Esophagus squamous epithelium (tissue), 5 donors: Measurements from ENCODE around the gene IRF2. TPM values are rescaled to one million over a fixed set of nuclear protein-coding genes. Genes with fewer than 3 reads are reported as not detected.

Experiments used
- DNase-seq: peaks from one replicate; lab custom pipeline; 2025; lab: John Stamatoyannopoulos, UW
- H3K27ac ChIP-seq, 4 donors: fragments of 200-600 bp; sonication (generic); one replicate each; pipeline ENCODE4 v1.5.1; 2016 to 2019; ENCODE audit warnings: mild to moderate bottlenecking in 1 of 4
- H3K27me3 ChIP-seq, 4 donors: fragments of 200-600 bp; sonication (generic); 1 replicate in 3 of 4; 2 replicates in 1 of 4; pipeline versions ENCODE4 v1.5.1 to v1.6.0; 2017 to 2021; ENCODE audit warnings: antibody characterized with exemption in 1 of 4
- H3K36me3 ChIP-seq, 3 donors: fragments of 200-600 bp; sonication (generic); one replicate each; pipeline ENCODE4 v1.5.1; 2016 to 2019
- H3K4me1 ChIP-seq, 3 donors: fragments of 200-600 bp; sonication (generic); one replicate each; pipeline ENCODE4 v1.5.1; 2017 to 2019
- H3K4me3 ChIP-seq, 4 donors: fragments of 200-600 bp; sonication (generic); 1 replicate in 3 of 4; 2 replicates in 1 of 4; pipeline ENCODE4 v1.5.1; 2016 to 2019; ENCODE audit warnings: mild to moderate bottlenecking in 2 of 4, moderate library complexity in 1 of 4
- H3K9me3 ChIP-seq, 3 donors: fragments of 200-600 bp; sonication (generic); one replicate each; pipeline ENCODE4 v1.5.1; 2016 to 2019
- CTCF ChIP-seq, 6 experiments: fragments of 450-650 bp in 4 of 6; fragments of 200-600 bp in 2 of 6; sonication (generic) in 2 of 6; IDR thresholded peaks; one replicate each; pipeline ENCODE4 v1.5.1; 2016 to 2019; ENCODE audit warnings: antibody characterized with exemption in 6 of 6, mild to moderate bottlenecking in 4 of 6, moderate library complexity in 4 of 6
- POLR2A ChIP-seq, 4 donors: fragments of 450-650 bp; IDR thresholded peaks; one replicate each; pipeline ENCODE4 v1.6.1; 2017; ENCODE audit warnings: antibody characterized with exemption in 4 of 4, mild to moderate bottlenecking in 4 of 4, moderate library complexity in 3 of 4
- WGBS, 2 donors: methylation state at CpG; one replicate each; pipeline ENCODE4 v1.1.5; 2018; 5-methylcytosine and 5-hydroxymethylcytosine counted together
- intact Hi-C: fragments of 100-400 bp; cut with DNase I; formaldehyde crosslinking; loops from one replicate; pipeline ENCODE4 v1.15.0; 2022
- total RNA-seq, 4 donors: library from RNA; depleted of rRNA; stranded (reverse); fragments of >200 nt; gene quantifications; one replicate each; pipeline ENCODE4 v1.1.0, GENCODE V29; 2016
- donor health status: DM: yes; HTN: yes; CAD: no.

The IRF2 gene
- total RNA-seq, 4 donors from 2014 or later, result 16.6 to 30.2 (median 23.4) TPM

GRCh38 chr4:184485279-184485678, 10.9 kb upstream of the IRF2 start:
- 69 to 85% methylated on average over 2 of the region's 2 CpGs for WGBS, 2 donors
- Histone ChIP-seq H3K36me3 (no peaks in the 10 kb centered on the region), H3K4me3 (no peak overlapping the region), H3K27ac (no peak overlapping the region), H3K27me3 (no peaks in the 10 kb centered on the region), H3K9me3 (no peaks in the 10 kb centered on the region), H3K4me1 (peaks cover 0 to 7% (median 0%) of the 10 kb centered on the region in 3 donors)
- intact Hi-C loops, result no loop called here
- no peak for TF ChIP-seq POLR2A (IDR thresholded peaks at IDR 0.05)
- no peak for TF ChIP-seq CTCF (IDR thresholded peaks at IDR 0.05)
- DNase-seq, result no peak

GRCh38 chr4:184481544-184481943, 7.2 kb upstream of the IRF2 start:
- TF ChIP-seq CTCF (IDR thresholded peaks at IDR 0.05) (no peak), POLR2A (IDR thresholded peaks at IDR 0.05) (no peak)
- WGBS, 2 donors, result 84 to 93% methylated on average over 5 to 6 of the region's 6 CpGs
- Histone ChIP-seq H3K9me3 (no peaks in the 10 kb centered on the region), H3K36me3 (no peaks in the 10 kb centered on the region), H3K27ac (no peak overlapping the region), H3K4me1 (peaks cover 0 to 26% (median 5%) of the 10 kb centered on the region in 3 donors), H3K27me3 (no peaks in the 10 kb centered on the region), H3K4me3 (no peak overlapping the region)
- DNase-seq, result no peak
- intact Hi-C loops, result no loop called here

GRCh38 chr4:184479516-184479950, 5.2 kb upstream of the IRF2 start:
- peak overlapping the region in 2 of 4 donors; percentile 1 to 7 for H3K27ac ChIP-seq
- H3K27me3 ChIP-seq, result no peaks in the 10 kb centered on the region
- TF ChIP-seq CTCF (IDR thresholded peaks at IDR 0.05) (no peak), POLR2A (IDR thresholded peaks at IDR 0.05) (no peak)
- H3K4me3 ChIP-seq, result no peak overlapping the region
- intact Hi-C loops, result loop anchor here (5.0 to 10.0 kb wide), 2 partner anchors 53 to 195 kb away; no protein-coding TSS in a partner anchor
- no peaks in the 10 kb centered on the region for H3K36me3 ChIP-seq
- H3K9me3 ChIP-seq, result no peaks in the 10 kb centered on the region
- H3K4me1 ChIP-seq, result peaks cover 3 to 39% (median 15%) of the 10 kb centered on the region in 3 donors
- no peak for DNase-seq
- WGBS, 2 donors, result 76 to 79% methylated on average over 1 of the region's 1 CpG

GRCh38 chr4:184477201-184477999, 3.0 kb upstream of the IRF2 start:
- Histone ChIP-seq H3K36me3 (no peaks in the 10 kb centered on the region), H3K4me3 (no peak overlapping the region), H3K9me3 (no peaks in the 10 kb centered on the region), H3K4me1 (peaks cover 3 to 40% (median 15%) of the 10 kb centered on the region in 3 donors), H3K27ac (peak overlapping the region in 2 of 4 donors; percentile 54 to 97), H3K27me3 (no peaks in the 10 kb centered on the region)
- DNase-seq, result no peak
- TF ChIP-seq POLR2A (IDR thresholded peaks at IDR 0.05), result no peak
- no peak for TF ChIP-seq CTCF (IDR thresholded peaks at IDR 0.05)
- intact Hi-C loops, result loop anchor here (5.0 to 10.0 kb wide), 2 partner anchors 55 to 193 kb away; no protein-coding TSS in a partner anchor
- 66 to 67% methylated on average over 9 of the region's 9 CpGs for WGBS, 2 donors

GRCh38 chr4:184476695-184477094, 2.3 kb upstream of the IRF2 start:
- TF ChIP-seq CTCF (IDR thresholded peaks at IDR 0.05) (no peak), POLR2A (IDR thresholded peaks at IDR 0.05) (no peak)
- H3K4me3 ChIP-seq, result peak overlapping the region in 1 of 4 donors; percentile 21
- H3K27me3 ChIP-seq, result no peaks in the 10 kb centered on the region
- 69 to 77% methylated on average over 8 of the region's 8 CpGs for WGBS, 2 donors
- intact Hi-C loops, result loop anchor here (5.0 to 10.0 kb wide), 2 partner anchors 56 to 192 kb away; no protein-coding TSS in a partner anchor
- peak overlapping the region in 2 of 4 donors; percentile 54 to 97 for H3K27ac ChIP-seq
- no peak for DNase-seq
- no peaks in the 10 kb centered on the region for H3K36me3 ChIP-seq
- H3K9me3 ChIP-seq, result no peaks in the 10 kb centered on the region
- H3K4me1 ChIP-seq, result peaks cover 3 to 47% (median 15%) of the 10 kb centered on the region in 3 donors
